ENCODE measurements around the gene NAT16. TPM values are rescaled to one million over a fixed set of nuclear protein-coding genes. Genes with fewer than 3 reads are reported as not detected.

The NAT16 gene
- total RNA-seq, 1 experiment from 2014 or later: not detected

- CTCF ChIA-PET: interaction anchor here (0.8 kb wide), 1 partner anchor 16 kb away, joined by 3 read pairs; no protein-coding TSS in a partner anchor
- BruUV-seq (replicated peaks): no TSS peak
- H3K4me3 Mint-ChIP-seq (ENCODE audit: low read depth, unreplicated experiment): no peak overlapping the region
Measured at GRCh38 chr7:101175664-101176063, 4.4 kb downstream of the NAT16 start.

GRCh38 chr7:101174322-101174854 is 5.7 kb downstream of the NAT16 start:
- intact Hi-C loops (cut with micrococcal nuclease; ENCODE audit: unreplicated experiment): no loop called here
- no peak for TF ChIP-seq CTCF (IDR thresholded peaks at IDR 0.05; ENCODE audit: unreplicated experiment)
- peak overlapping the region; percentile 0 for H3K27ac Mint-ChIP-seq (ENCODE audit: unreplicated experiment)
- H3K9me3 Mint-ChIP-seq (ENCODE audit: low read depth, unreplicated experiment): no peaks in the 10 kb centered on the region
- no peak for DNase-seq
- peaks cover 8% of the 10 kb centered on the region for H3K36me3 Mint-ChIP-seq (ENCODE audit: insufficient read depth, unreplicated experiment)
- peak overlapping the region; percentile 61 for H3K4me3 Mint-ChIP-seq (ENCODE audit: low read depth, unreplicated experiment)
- H3K4me1 Mint-ChIP-seq (ENCODE audit: low read depth, unreplicated experiment): peaks cover 12% of the 10 kb centered on the region
- CTCF ChIA-PET: interaction anchor here (0.7 to 1.2 kb wide), 3 partner anchors 30 to 108 kb away, joined by 3 read pairs; no protein-coding TSS in a partner anchor
- BruUV-seq (replicated peaks): no TSS peak
- H3K27me3 Mint-ChIP-seq (ENCODE audit: unreplicated experiment): peaks cover 100% of the 10 kb centered on the region

More at GRCh38 chr7:101175664-101176063, 4.4 kb downstream of the NAT16 start:
- Mint-ChIP-seq H3K27ac (ENCODE audit: unreplicated experiment) (no peak overlapping the region), H3K36me3 (ENCODE audit: insufficient read depth, unreplicated experiment) (peaks cover 8% of the 10 kb centered on the region), H3K9me3 (ENCODE audit: low read depth, unreplicated experiment) (no peaks in the 10 kb centered on the region), H3K4me1 (ENCODE audit: low read depth, unreplicated experiment) (peaks cover 7% of the 10 kb centered on the region), H3K27me3 (ENCODE audit: unreplicated experiment) (peaks cover 100% of the 10 kb centered on the region)
- intact Hi-C loops (cut with micrococcal nuclease; ENCODE audit: unreplicated experiment): no loop called here
- TF ChIP-seq CTCF (IDR thresholded peaks at IDR 0.05; ENCODE audit: unreplicated experiment): no peak
- no peak for DNase-seq

GRCh38 chr7:101173752-101174244 is 6.3 kb downstream of the NAT16 start:
- H3K36me3 Mint-ChIP-seq (ENCODE audit: insufficient read depth, unreplicated experiment): peaks cover 12% of the 10 kb centered on the region
- BruUV-seq (replicated peaks): no TSS peak

More at GRCh38 chr7:101173752-101174244, 6.3 kb downstream of the NAT16 start:
- Mint-ChIP-seq H3K4me1 (ENCODE audit: low read depth, unreplicated experiment) (peaks cover 18% of the 10 kb centered on the region), H3K27me3 (ENCODE audit: unreplicated experiment) (peaks cover 100% of the 10 kb centered on the region), H3K4me3 (ENCODE audit: low read depth, unreplicated experiment) (peak overlapping the region; percentile 61), H3K9me3 (ENCODE audit: low read depth, unreplicated experiment) (no peaks in the 10 kb centered on the region), H3K27ac (ENCODE audit: unreplicated experiment) (peak overlapping the region; percentile 0)
- no peak for TF ChIP-seq CTCF (IDR thresholded peaks at IDR 0.05; ENCODE audit: unreplicated experiment)
- CTCF ChIA-PET: interaction anchor here (0.6 to 1.5 kb wide), 5 partner anchors 19 to 189 kb away, joined by 3 to 5 read pairs (median 3); partner anchors contain the start of gene COL26A1
- intact Hi-C loops (cut with micrococcal nuclease; ENCODE audit: unreplicated experiment): no loop called here
- peak; percentile 63 for DNase-seq

Data from Calu3 (cell line).